IMR-90 (cell line): ENCODE measurements around the gene USP12. TPM values are rescaled to one million over a fixed set of nuclear protein-coding genes. Genes with fewer than 3 reads are reported as not detected.

Source experiments
- ATAC-seq: fragments of 200-7000 bp; cut with Tn5 transposase; 2 replicates; pipeline ENCODE4 v1.9.1; 2020; ENCODE audit warnings: low read depth, mild to moderate bottlenecking, moderate library complexity
- BruUV-seq: library from RNA; stranded (reverse); fragments of 400-500 nt; replicated peaks from 2 replicates; lab custom pipeline; 2021; lab: Mats Ljungman, UMichigan
- CTCF ChIA-PET: fragments of 300-600 bp; formaldehyde crosslinking; extraction: SDS; loops from one replicate; lab custom pipeline; 2021; ENCODE audit warnings: antibody characterized with exemption; lab: Yijun Ruan, JAX
- POLR2A ChIA-PET: fragments of 300-600 bp; sonication (Branson Sonifier 250); formaldehyde crosslinking; loops from one replicate; lab custom pipeline; 2022; ENCODE audit warnings: antibody characterized with exemption; ENCODE audit not compliant: unreplicated experiment; lab: Charles Lee
- DNase-seq: peaks from one replicate; pipeline ENCODE4 v3.0.0; 2013
- H2AFZ ChIP-seq: replicated peaks from 2 replicates; pipeline ENCODE3; 2013; ENCODE audit warnings: low read length, mild to moderate bottlenecking; ENCODE audit not compliant: poor library complexity
- H2AK5ac ChIP-seq: 2 replicates; pipeline ENCODE4 v1.6.1; 2013; ENCODE audit warnings: low read depth, low read length, inconsistent platforms
- H2AK9ac ChIP-seq: replicated peaks from 2 replicates; pipeline ENCODE3; 2013; ENCODE audit warnings: mild to moderate bottlenecking, low read depth, low read length, moderate library complexity; ENCODE audit not compliant: poor library complexity
- H2BK120ac ChIP-seq: 2 replicates; pipeline ENCODE4 v1.6.1; 2013; ENCODE audit warnings: low read depth, low read length, inconsistent platforms
- H2BK15ac ChIP-seq: 3 replicates; pipeline ENCODE4 v1.6.1; 2013; ENCODE audit warnings: low read depth, low read length, inconsistent platforms
- H2BK20ac ChIP-seq: 2 replicates; pipeline ENCODE4 v1.6.1; 2013; ENCODE audit warnings: low read depth, mild to moderate bottlenecking, inconsistent platforms, low read length, moderate library complexity
- H2BK5ac ChIP-seq: 2 replicates; pipeline ENCODE4 v1.6.1; 2013; ENCODE audit warnings: mild to moderate bottlenecking, low read depth, low read length, inconsistent platforms; ENCODE audit not compliant: poor library complexity, severe bottlenecking
- H3K14ac ChIP-seq: replicated peaks from 2 replicates; pipeline ENCODE4 v1.6.1; 2013; ENCODE audit warnings: low read depth, low read length, inconsistent platforms
- H3K18ac ChIP-seq: 2 replicates; pipeline ENCODE4 v1.6.1; 2013; ENCODE audit warnings: low read depth, low read length, control low read depth
- H3K23ac ChIP-seq: 2 replicates; pipeline ENCODE4 v1.6.1; 2013; ENCODE audit warnings: low read depth, low read length, inconsistent platforms
- H3K27ac ChIP-seq: 2 replicates; pipeline ENCODE4 v1.5.1; 2013; ENCODE audit warnings: mild to moderate bottlenecking, control low read depth, low read length; ENCODE audit not compliant: insufficient read depth
- H3K27me3 ChIP-seq: 2 replicates; pipeline ENCODE4 v1.6.1; 2013; ENCODE audit warnings: low read length; ENCODE audit not compliant: control insufficient read depth, insufficient read depth
- H3K36me3 ChIP-seq: 2 replicates; pipeline ENCODE4 v1.6.1; 2013; ENCODE audit warnings: low read length, mixed read lengths; ENCODE audit not compliant: control insufficient read depth, insufficient read depth
- H3K4ac ChIP-seq: 2 replicates; pipeline ENCODE4 v1.6.1; 2013; ENCODE audit warnings: low read depth, low read length, inconsistent platforms
- H3K4me1 ChIP-seq: 2 replicates; pipeline ENCODE4 v1.6.1; 2013; ENCODE audit warnings: low read length, mixed read lengths; ENCODE audit not compliant: control insufficient read depth, insufficient read depth
- H3K4me2 ChIP-seq: 2 replicates; pipeline ENCODE4 v1.6.1; 2013; ENCODE audit warnings: low read depth, mild to moderate bottlenecking, control low read depth, low read length, moderate library complexity
- H3K4me3 ChIP-seq: 2 replicates; pipeline ENCODE4 v1.5.1; 2013; ENCODE audit warnings: low read depth, mild to moderate bottlenecking, control low read depth, low read length, moderate library complexity; ENCODE audit not compliant: insufficient read depth
- H3K56ac ChIP-seq: 2 replicates; pipeline ENCODE4 v1.6.1; 2013; ENCODE audit warnings: low read length, inconsistent platforms; ENCODE audit not compliant: insufficient read depth; ENCODE audit errors: extremely low read depth
- H3K79me1 ChIP-seq, 2 experiments: 2 replicates each; pipeline ENCODE4 v1.6.1; 2013; ENCODE audit warnings: low read length in 2 of 2, inconsistent platforms in 1 of 2, low read depth in 1 of 2
- H3K9ac ChIP-seq: 2 replicates; pipeline ENCODE4 v1.6.1; 2013; ENCODE audit warnings: low read depth, low read length, control low read depth
- H3K9me1 ChIP-seq: 2 replicates; pipeline ENCODE4 v1.6.1; 2013; ENCODE audit warnings: low read length, inconsistent platforms; ENCODE audit not compliant: insufficient read depth
- H3K9me3 ChIP-seq: 2 replicates; pipeline ENCODE4 v1.6.1; 2013; ENCODE audit warnings: low read length; ENCODE audit not compliant: control insufficient read depth, insufficient read depth
- H4K20me1 ChIP-seq: 2 replicates; pipeline ENCODE4 v1.6.1; 2013; ENCODE audit warnings: low read length, inconsistent platforms; ENCODE audit not compliant: insufficient read depth
- H4K5ac ChIP-seq: 2 replicates; pipeline ENCODE4 v1.6.1; 2013; ENCODE audit warnings: mild to moderate bottlenecking, low read depth, low read length, control low read depth
- H4K8ac ChIP-seq, 2 experiments: 2 replicates each; pipeline ENCODE4 v1.6.1; 2013; ENCODE audit warnings: low read depth in 2 of 2, low read length in 2 of 2, control low read depth in 1 of 2, inconsistent platforms in 1 of 2
- H4K91ac ChIP-seq: 2 replicates; pipeline ENCODE4 v1.6.1; 2013; ENCODE audit warnings: low read depth, low read length, inconsistent platforms; ENCODE audit not compliant: insufficient read depth
- BHLHE40 ChIP-seq: fragments of 150-350 bp; IDR thresholded peaks from 2 replicates; pipeline ENCODE4 v1.6.1; 2016; ENCODE audit warnings: mild to moderate bottlenecking, low read depth, low read length
- CEBPB ChIP-seq: IDR thresholded peaks from 2 replicates; pipeline ENCODE4 v1.6.1; 2012; ENCODE audit warnings: low read depth, low read length, improper control_type of control experiment
- FOS ChIP-seq: fragments of 150-350 bp; IDR thresholded peaks from 2 replicates; pipeline ENCODE4 v1.6.1; 2016; ENCODE audit warnings: low read depth, low read length
- MAFK ChIP-seq: IDR thresholded peaks from 2 replicates; pipeline ENCODE4 v1.6.1; 2012; ENCODE audit warnings: low read depth, low read length, improper control_type of control experiment
- MXI1 ChIP-seq: IDR thresholded peaks from 2 replicates; pipeline ENCODE4 v1.6.1; 2012; ENCODE audit warnings: low read depth, mild to moderate bottlenecking, low read length, moderate library complexity, borderline replicate concordance
- NFE2L2 ChIP-seq: fragments of 150-350 bp; IDR thresholded peaks from 2 replicates; pipeline ENCODE4 v1.6.1; 2016; ENCODE audit warnings: low read depth, mild to moderate bottlenecking, low read length
- POLR2A ChIP-seq: IDR thresholded peaks from 2 replicates; pipeline ENCODE4 v1.6.1; 2012; ENCODE audit warnings: mild to moderate bottlenecking, low read depth, low read length
- RAD21 ChIP-seq: IDR thresholded peaks from 2 replicates; pipeline ENCODE4 v1.6.1; 2012; ENCODE audit warnings: low read length, improper control_type of control experiment
- WGBS, 2 experiments: methylation state at CpG; one replicate each; pipeline versions ENCODE4 v1.1.5 to v1.1.7; 2013; ENCODE audit warnings: missing lambda C conversion rate in 2 of 2; ENCODE audit not compliant: insufficient read length in 1 of 2; ENCODE audit errors: extremely low coverage in 2 of 2; 5-methylcytosine and 5-hydroxymethylcytosine counted together
- dilution Hi-C: fragments of 300-500 bp; cut with HindIII; formaldehyde crosslinking; loops from one replicate; pipeline ENCODE4 v1.14.3; 2018; ENCODE audit warnings: low sequenced_read_pairs; ENCODE audit not compliant: unreplicated experiment
- in situ Hi-C: fragments of 300-500 bp; cut with MboI; formaldehyde crosslinking; loops from 3 replicates; pipeline ENCODE4 v1.14.3; 2019; ENCODE audit warnings: low sequenced_read_pairs, inconsistent platforms, mixed read lengths
- intact Hi-C: fragments of 100-400 bp; cut with micrococcal nuclease; formaldehyde crosslinking; loops from 2 replicates; pipeline ENCODE4 v1.10.0; 2022
- polyA plus RNA-seq, 3 experiments: library from polyadenylated mRNA; depleted of rRNA; stranded (reverse); fragments of >200 nt; gene quantifications; 2 replicates each; pipeline ENCODE4 v1.2.3, GENCODE V29; 2012; ENCODE audit warnings: low replicate concordance in 1 of 3
- total RNA-seq: library from RNA; depleted of rRNA; stranded (reverse); fragments of >200 nt; gene quantifications from 2 replicates; pipeline ENCODE4 v1.2.3, GENCODE V29; 2012
- TF ChIP-seq, protein P1 (sequence below): conservative IDR thresholded peaks from 2 replicates; pipeline ENCODE4 v1.5.1; 2012; ENCODE audit warnings: mild to moderate bottlenecking, low read depth, low read length, improper control_type of control experiment
- TF ChIP-seq, protein P2 (sequence below): fragments of 150-350 bp; IDR thresholded peaks from 2 replicates; pipeline ENCODE4 v1.6.1; 2016; ENCODE audit warnings: low read depth, mild to moderate bottlenecking, low read length, moderate library complexity, borderline replicate concordance

USP12 gene
- total and polyA plus RNA-seq, 2 of the 4 experiments (the other 2 are of a cell fraction) = 11.8 to 16.5 TPM

DNA sequence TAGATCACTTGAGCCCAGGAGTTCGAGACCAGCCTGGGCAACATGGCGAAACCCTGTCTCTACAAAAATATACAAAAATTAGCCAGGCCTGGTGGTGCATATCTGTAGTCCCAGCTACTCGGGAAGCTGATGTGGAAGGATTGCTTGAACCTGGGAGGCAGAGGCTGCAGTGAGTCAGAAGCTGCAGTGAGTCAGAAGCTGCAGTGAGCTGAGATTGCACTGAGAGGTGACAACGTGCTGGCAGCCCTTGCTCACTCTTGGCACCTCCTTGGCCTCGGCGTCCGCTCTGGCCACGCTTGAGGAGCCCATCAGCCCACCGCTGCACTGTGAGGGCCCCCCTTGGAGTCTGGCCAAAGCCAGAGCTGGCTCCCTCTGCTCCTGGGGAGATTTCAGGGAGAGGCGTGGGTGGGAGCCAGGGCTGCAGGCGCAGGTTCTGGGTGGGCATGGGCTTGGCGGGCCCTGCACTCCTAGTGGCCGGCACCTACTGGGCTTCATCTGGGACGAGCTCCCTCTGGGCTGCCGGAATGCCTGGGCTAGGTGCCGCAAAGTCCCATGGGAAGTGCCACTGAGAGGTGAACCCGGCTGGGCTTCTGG is 40.3 kb upstream of the USP12 start:
- Histone ChIP-seq H3K79me1 (no peaks in the 10 kb centered on the region), H3K36me3 (no peaks in the 10 kb centered on the region), H3K23ac (no peak overlapping the region), H3K4me3 (no peak overlapping the region), H3K4me1 (0 out of 2 replicates have a peak, but pooled peaks cover 3% of the 10 kb centered on the region), H2AFZ (peak overlapping the region; percentile 75), H2BK120ac (no peak overlapping the region), H2BK20ac (no peak overlapping the region), H3K9me1 (no peaks in the 10 kb centered on the region), H2AK9ac (peak overlapping the region; percentile 28), H3K4me2 (no peak overlapping the region), H2AK5ac (no peak overlapping the region), H3K9ac (no peak overlapping the region), H3K18ac (no peak overlapping the region), H4K5ac (no peak overlapping the region), H2BK5ac (peak overlapping the region; percentile 51), H3K9me3 (no peaks in the 10 kb centered on the region), H3K27ac (no peak overlapping the region), H2BK15ac (no peak overlapping the region), H3K4ac (no peak overlapping the region), H4K20me1 (no peaks in the 10 kb centered on the region), H3K27me3 (no peaks in the 10 kb centered on the region), H3K56ac (no peak overlapping the region), H3K14ac (no peak overlapping the region), H4K91ac (no peak overlapping the region), H4K8ac (no peak overlapping the region)
- ATAC-seq (peak; percentile 98), DNase-seq (peak; percentile 86)
- CTCF ChIA-PET = no interaction called here
- intact Hi-C loops = no loop called here
- in situ Hi-C loops = no loop called here
- POLR2A ChIA-PET = no interaction called here
- BruUV-seq = no TSS peak
- TF ChIP-seq MAFK (no peak), MXI1 (no peak), CEBPB (peak; percentile 65; the same call in 1 of the 2 replicates), BHLHE40 (peak; percentile 69), RAD21 (peak; percentile 8; the same call in 1 of the 2 replicates), FOS (peak; percentile 66), NFE2L2 (no peak), POLR2A (no peak)
- TF ChIP-seq, protein P1, sequence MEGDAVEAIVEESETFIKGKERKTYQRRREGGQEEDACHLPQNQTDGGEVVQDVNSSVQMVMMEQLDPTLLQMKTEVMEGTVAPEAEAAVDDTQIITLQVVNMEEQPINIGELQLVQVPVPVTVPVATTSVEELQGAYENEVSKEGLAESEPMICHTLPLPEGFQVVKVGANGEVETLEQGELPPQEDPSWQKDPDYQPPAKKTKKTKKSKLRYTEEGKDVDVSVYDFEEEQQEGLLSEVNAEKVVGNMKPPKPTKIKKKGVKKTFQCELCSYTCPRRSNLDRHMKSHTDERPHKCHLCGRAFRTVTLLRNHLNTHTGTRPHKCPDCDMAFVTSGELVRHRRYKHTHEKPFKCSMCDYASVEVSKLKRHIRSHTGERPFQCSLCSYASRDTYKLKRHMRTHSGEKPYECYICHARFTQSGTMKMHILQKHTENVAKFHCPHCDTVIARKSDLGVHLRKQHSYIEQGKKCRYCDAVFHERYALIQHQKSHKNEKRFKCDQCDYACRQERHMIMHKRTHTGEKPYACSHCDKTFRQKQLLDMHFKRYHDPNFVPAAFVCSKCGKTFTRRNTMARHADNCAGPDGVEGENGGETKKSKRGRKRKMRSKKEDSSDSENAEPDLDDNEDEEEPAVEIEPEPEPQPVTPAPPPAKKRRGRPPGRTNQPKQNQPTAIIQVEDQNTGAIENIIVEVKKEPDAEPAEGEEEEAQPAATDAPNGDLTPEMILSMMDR = no peak
- TF ChIP-seq, protein P2, sequence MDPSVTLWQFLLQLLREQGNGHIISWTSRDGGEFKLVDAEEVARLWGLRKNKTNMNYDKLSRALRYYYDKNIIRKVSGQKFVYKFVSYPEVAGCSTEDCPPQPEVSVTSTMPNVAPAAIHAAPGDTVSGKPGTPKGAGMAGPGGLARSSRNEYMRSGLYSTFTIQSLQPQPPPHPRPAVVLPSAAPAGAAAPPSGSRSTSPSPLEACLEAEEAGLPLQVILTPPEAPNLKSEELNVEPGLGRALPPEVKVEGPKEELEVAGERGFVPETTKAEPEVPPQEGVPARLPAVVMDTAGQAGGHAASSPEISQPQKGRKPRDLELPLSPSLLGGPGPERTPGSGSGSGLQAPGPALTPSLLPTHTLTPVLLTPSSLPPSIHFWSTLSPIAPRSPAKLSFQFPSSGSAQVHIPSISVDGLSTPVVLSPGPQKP = no peak
- WGBS, 2 experiments = 63% methylated on average over 11 of the region's 17 CpGs; no CpG with 5 or more reads in 1 of the 2 experiments
- dilution Hi-C loops = no loop called here
